HG03521 (cell line): ENCODE measurements around the gene GLB1L2.

Experiments used
- ATAC-seq: cut with Tn5 transposase; IDR thresholded peaks from one replicate; pipeline ENCODE4 v1.9.1; 2021; ENCODE audit warnings: mild to moderate bottlenecking, moderate library complexity; ENCODE audit not compliant: unreplicated experiment

Gene GLB1L2

GRCh38 chr11:134401825-134402809 is 70.3 kb downstream of the GLB1L2 start:
- no peak for ATAC-seq

- no peak for ATAC-seq
These were observed 71.1 kb downstream of the GLB1L2 start for GRCh38 chr11:134402910-134403309.

GRCh38 chr11:134404575-134405341 is 73.0 kb downstream of the GLB1L2 start:
- no peak for ATAC-seq

GRCh38 chr11:134405436-134405835 is 73.6 kb downstream of the GLB1L2 start:
- no peak for ATAC-seq

GRCh38 chr11:134405841-134406240 is 74.1 kb downstream of the GLB1L2 start:
- no peak for ATAC-seq

GRCh38 chr11:134406264-134407185 is 74.7 kb downstream of the GLB1L2 start:
- no peak for ATAC-seq

GRCh38 chr11:134407321-134407828 is 75.6 kb downstream of the GLB1L2 start:
- no peak for ATAC-seq

GRCh38 chr11:134407923-134408322 is 76.1 kb downstream of the GLB1L2 start:
- no peak for ATAC-seq

- ATAC-seq, result no peak
These were observed 78.0 kb downstream of the GLB1L2 start for GRCh38 chr11:134409552-134410429.

GRCh38 chr11:134410766-134411165 is 79.0 kb downstream of the GLB1L2 start:
- no peak for ATAC-seq

GRCh38 chr11:134412203-134413042 is 80.6 kb downstream of the GLB1L2 start, which contains the start of gene B3GAT1:
Gene B3GAT1 (minus strand): TSS chr11:134412242. CDS start chr11:134387659, 24,583 bp downstream.
- no peak for ATAC-seq

- no peak for ATAC-seq
These were observed 81.4 kb downstream of the GLB1L2 start for GRCh38 chr11:134413043-134413825.

GRCh38 chr11:134413826-134414731 is 82.3 kb downstream of the GLB1L2 start:
- ATAC-seq, result no peak

GRCh38 chr11:134414766-134415765 is 83.3 kb downstream of the GLB1L2 start:
- no peak for ATAC-seq

- ATAC-seq, result no peak
These were observed 84.9 kb downstream of the GLB1L2 start for GRCh38 chr11:134416726-134417125.
